ENCODE results near the gene CAPS2. TPM values are rescaled to one million over a fixed set of nuclear protein-coding genes. Genes with fewer than 3 reads are reported as not detected.

Gene CAPS2
- total and polyA plus RNA-seq, 8 donors = 5.2 to 9.8 (median 8.2) TPM

GRCh38 chr12:75315518-75315917 lies 14.6 kb downstream of the CAPS2 start:
- TF ChIP-seq, protein P1, sequence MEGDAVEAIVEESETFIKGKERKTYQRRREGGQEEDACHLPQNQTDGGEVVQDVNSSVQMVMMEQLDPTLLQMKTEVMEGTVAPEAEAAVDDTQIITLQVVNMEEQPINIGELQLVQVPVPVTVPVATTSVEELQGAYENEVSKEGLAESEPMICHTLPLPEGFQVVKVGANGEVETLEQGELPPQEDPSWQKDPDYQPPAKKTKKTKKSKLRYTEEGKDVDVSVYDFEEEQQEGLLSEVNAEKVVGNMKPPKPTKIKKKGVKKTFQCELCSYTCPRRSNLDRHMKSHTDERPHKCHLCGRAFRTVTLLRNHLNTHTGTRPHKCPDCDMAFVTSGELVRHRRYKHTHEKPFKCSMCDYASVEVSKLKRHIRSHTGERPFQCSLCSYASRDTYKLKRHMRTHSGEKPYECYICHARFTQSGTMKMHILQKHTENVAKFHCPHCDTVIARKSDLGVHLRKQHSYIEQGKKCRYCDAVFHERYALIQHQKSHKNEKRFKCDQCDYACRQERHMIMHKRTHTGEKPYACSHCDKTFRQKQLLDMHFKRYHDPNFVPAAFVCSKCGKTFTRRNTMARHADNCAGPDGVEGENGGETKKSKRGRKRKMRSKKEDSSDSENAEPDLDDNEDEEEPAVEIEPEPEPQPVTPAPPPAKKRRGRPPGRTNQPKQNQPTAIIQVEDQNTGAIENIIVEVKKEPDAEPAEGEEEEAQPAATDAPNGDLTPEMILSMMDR (IDR thresholded peaks at IDR 0.05) = no peak
- intact Hi-C loops (cut with DNase I) = no loop called here
- H3K4me1 ChIP-seq = no peaks in the 10 kb centered on the region
- H3K9me3 ChIP-seq = no peaks in the 10 kb centered on the region
- DNase-seq (no peak), ATAC-seq (no peak)
- H3K27me3 ChIP-seq = no peaks in the 10 kb centered on the region
- no peak overlapping the region for H3K27ac ChIP-seq
- H3K4me3 ChIP-seq = no peak overlapping the region
- no peaks in the 10 kb centered on the region for H3K36me3 ChIP-seq

DNA sequence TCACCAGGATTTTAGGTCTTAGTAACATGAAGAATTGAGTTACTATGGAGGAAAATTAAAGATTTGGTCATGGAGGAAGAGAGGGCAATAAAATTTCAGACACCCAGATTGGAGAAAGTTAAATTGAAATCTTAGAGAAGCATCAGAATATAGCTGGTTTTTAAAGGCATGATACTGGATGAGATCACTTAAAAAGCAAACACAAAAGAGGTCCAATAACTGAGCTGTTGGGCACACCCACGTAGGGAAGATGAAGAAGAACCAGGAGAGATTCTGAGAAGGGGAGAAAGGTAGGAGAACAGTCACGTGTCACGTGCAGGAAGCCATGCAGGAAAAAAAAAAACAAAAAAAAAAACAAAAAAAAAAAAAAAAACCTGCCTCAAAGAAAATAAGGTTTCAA lies 18.8 kb downstream of the CAPS2 start:
- DNase-seq = no peak

DNA sequence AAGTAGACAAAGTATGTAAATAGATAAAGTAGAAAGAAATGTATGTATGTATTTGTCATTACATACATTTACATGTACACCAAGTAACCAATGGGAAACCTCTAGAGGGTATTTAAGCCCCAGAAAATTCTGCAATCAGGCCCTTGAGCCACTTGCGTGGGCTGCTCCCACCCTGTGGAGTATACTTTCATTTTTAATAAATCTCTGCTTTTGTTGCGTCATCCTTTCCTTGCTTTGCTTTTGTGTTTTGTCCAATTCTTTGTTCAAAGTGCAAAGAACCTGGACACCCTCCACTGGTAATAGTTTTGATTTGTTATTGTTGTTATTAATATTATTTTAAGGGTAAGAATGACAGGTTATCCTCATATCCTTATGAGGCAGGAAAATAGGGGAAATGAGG lies 21.8 kb downstream of the CAPS2 start:
- no peak for DNase-seq
- no peak overlapping the region for H3K27ac ChIP-seq
- no peak for ATAC-seq
- intact Hi-C loops (cut with DNase I) = no loop called here
- no peaks in the 10 kb centered on the region for H3K9me3 ChIP-seq
- no peaks in the 10 kb centered on the region for H3K27me3 ChIP-seq
- no peak overlapping the region for H3K4me3 ChIP-seq
- H3K4me1 ChIP-seq = no peaks in the 10 kb centered on the region
- TF ChIP-seq, protein P1 (IDR thresholded peaks at IDR 0.05) = no peak
- no peaks in the 10 kb centered on the region for H3K36me3 ChIP-seq

More for the DNA sequence above, 18.8 kb downstream of the CAPS2 start:
- no peaks in the 10 kb centered on the region for H3K9me3 ChIP-seq
- H3K4me3 ChIP-seq = no peak overlapping the region
- no peak overlapping the region for H3K27ac ChIP-seq
- no peaks in the 10 kb centered on the region for H3K36me3 ChIP-seq
- no peak for ATAC-seq
- intact Hi-C loops (cut with DNase I) = no loop called here
- TF ChIP-seq, protein P1 (IDR thresholded peaks at IDR 0.05) = no peak
- no peaks in the 10 kb centered on the region for H3K4me1 ChIP-seq
- H3K27me3 ChIP-seq = no peaks in the 10 kb centered on the region

GRCh38 chr12:75305412-75306332 lies 24.5 kb downstream of the CAPS2 start:
- ATAC-seq (no peak), DNase-seq (peak in 1 of 4 donors; percentile 72)
- intact Hi-C loops (cut with DNase I) = no loop called here
- Histone ChIP-seq H3K4me3 (no peak overlapping the region), H3K4me1 (no peaks in the 10 kb centered on the region), H3K27me3 (no peaks in the 10 kb centered on the region), H3K36me3 (no peaks in the 10 kb centered on the region), H3K9me3 (no peaks in the 10 kb centered on the region), H3K27ac (no peak overlapping the region)
- TF ChIP-seq, protein P1 (IDR thresholded peaks at IDR 0.05) = no peak

GRCh38 chr12:75302781-75303180 lies 27.3 kb downstream of the CAPS2 start:
- DNase-seq (no peak), ATAC-seq (no peak)
- H3K4me1 ChIP-seq = no peaks in the 10 kb centered on the region
- H3K9me3 ChIP-seq = no peaks in the 10 kb centered on the region
- no peak overlapping the region for H3K4me3 ChIP-seq
- intact Hi-C loops (cut with DNase I) = no loop called here
- H3K36me3 ChIP-seq = no peaks in the 10 kb centered on the region
- H3K27ac ChIP-seq = no peak overlapping the region
- no peaks in the 10 kb centered on the region for H3K27me3 ChIP-seq
- TF ChIP-seq, protein P1 (IDR thresholded peaks at IDR 0.05) = no peak
